ENCODE data around the gene WDFY4. TPM values are rescaled to one million over a fixed set of nuclear protein-coding genes. Genes with fewer than 3 reads are reported as not detected.

Gene WDFY4
- total and polyA plus RNA-seq, 9 of the 15 experiments (the other 6 are each of a cell fraction or from before 2014, with no cell fraction given), result 0.01 to 0.02 (median 0.01) TPM; not detected in 6

DNA sequence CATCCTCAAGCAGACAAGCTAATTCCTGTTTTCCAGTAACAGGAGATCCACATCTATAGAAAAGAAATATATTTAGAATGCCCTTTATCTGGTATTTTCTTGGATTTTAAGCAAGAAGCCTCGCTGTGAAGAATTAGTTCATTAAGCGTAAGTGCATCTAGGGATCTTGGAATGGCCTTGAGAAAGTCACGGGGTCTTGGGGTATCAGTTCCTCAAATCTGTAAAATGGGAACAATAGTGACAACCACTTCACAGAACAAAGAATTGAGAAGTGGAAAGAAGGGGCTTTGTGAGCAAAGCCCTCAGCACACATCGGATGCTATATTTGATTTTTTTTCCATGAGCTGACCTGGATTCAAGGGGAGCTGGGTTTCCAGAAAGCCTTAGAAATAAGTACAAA, 32.3 kb upstream of the WDFY4 start:
- intact Hi-C loops (cut with micrococcal nuclease), result loop anchor here (5.0 kb wide), 2 partner anchors 45 to 290 kb away; partner anchors contain the start of gene ARHGAP22
- Histone ChIP-seq H3K4me1 (replicated peaks in 1 of 2; ENCODE audit: control insufficient read depth in 2 of 2, insufficient read depth in 2 of 2, low read length in 2 of 2) (peaks cover 10 to 22% of the 10 kb centered on the region in 2 experiments; a peak in 4 of 5 replicates), H3K27me3 (ENCODE audit: control insufficient read depth in 2 of 2, insufficient read depth in 2 of 2, low read length in 2 of 2) (peaks cover 7 to 51% of the 10 kb centered on the region in 2 experiments; a peak in 4 of 5 replicates), H3K79me2 (ENCODE audit: control insufficient read depth, insufficient read depth, low read length) (no peaks in the 10 kb centered on the region), H3K9me3 (replicated peaks; ENCODE audit: control insufficient read depth, insufficient read depth, low read depth, low read length) (no peaks in the 10 kb centered on the region), H3K9ac (ENCODE audit: insufficient read depth in 1 of 2, low read depth in 2 of 2, low read length in 2 of 2) (no peak overlapping the region), H4K20me1 (replicated peaks; ENCODE audit: control insufficient read depth, insufficient read depth, low read length) (no peaks in the 10 kb centered on the region), H2AFZ (ENCODE audit: low read depth, low read length) (no peak overlapping the region), H3K36me3 (ENCODE audit: control insufficient read depth, insufficient read depth, low read length) (no peaks in the 10 kb centered on the region), H3K9me1 (ENCODE audit: control insufficient read depth, insufficient read depth, low read length) (no peaks in the 10 kb centered on the region), H3K4me2 (ENCODE audit: insufficient read depth, low read length) (no peak overlapping the region), H3K27ac (ENCODE audit: extremely low read depth, low read depth, low read length) (no peak overlapping the region), H3K4me3 (no peak overlapping the region)
- no TSS peak for BruUV-seq (replicated peaks)
- 2% methylated on average over 4 of the region's 4 CpGs for WGBS (ENCODE audit: insufficient coverage, low coverage, missing lambda C conversion rate)
- ATAC-seq (no peak), FAIRE-seq (no peak), DNase-seq (ENCODE audit: extremely low read depth in 1 of 4, low spot score in 3 of 4) (no peak)
- POLR2A ChIA-PET, result interaction anchor here (0.8 kb wide), 1 partner anchor 258 kb away, joined by 3 read pairs; no protein-coding TSS in a partner anchor
- TF ChIP-seq, protein P1, sequence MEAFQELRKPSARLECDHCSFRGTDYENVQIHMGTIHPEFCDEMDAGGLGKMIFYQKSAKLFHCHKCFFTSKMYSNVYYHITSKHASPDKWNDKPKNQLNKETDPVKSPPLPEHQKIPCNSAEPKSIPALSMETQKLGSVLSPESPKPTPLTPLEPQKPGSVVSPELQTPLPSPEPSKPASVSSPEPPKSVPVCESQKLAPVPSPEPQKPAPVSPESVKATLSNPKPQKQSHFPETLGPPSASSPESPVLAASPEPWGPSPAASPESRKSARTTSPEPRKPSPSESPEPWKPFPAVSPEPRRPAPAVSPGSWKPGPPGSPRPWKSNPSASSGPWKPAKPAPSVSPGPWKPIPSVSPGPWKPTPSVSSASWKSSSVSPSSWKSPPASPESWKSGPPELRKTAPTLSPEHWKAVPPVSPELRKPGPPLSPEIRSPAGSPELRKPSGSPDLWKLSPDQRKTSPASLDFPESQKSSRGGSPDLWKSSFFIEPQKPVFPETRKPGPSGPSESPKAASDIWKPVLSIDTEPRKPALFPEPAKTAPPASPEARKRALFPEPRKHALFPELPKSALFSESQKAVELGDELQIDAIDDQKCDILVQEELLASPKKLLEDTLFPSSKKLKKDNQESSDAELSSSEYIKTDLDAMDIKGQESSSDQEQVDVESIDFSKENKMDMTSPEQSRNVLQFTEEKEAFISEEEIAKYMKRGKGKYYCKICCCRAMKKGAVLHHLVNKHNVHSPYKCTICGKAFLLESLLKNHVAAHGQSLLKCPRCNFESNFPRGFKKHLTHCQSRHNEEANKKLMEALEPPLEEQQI (IDR thresholded peaks at IDR 0.05), result no peak
- peak; percentile 3 for TF ChIP-seq RBM25 (IDR thresholded peaks at IDR 0.05; ENCODE audit: low read depth, low read length, severe bottlenecking)
- in situ Hi-C loops (cut with MboI), result loop anchor here (10.0 kb wide), 2 partner anchors 288 to 862 kb away; no protein-coding TSS in a partner anchor
- CTCF ChIA-PET (ENCODE audit: low intra/inter-chr PET ratio), result interaction anchor here (0.6 kb wide), 1 partner anchor 778 kb away, joined by 6 read pairs; no protein-coding TSS in a partner anchor
